LNCaP clone FGC (cell line): ENCODE measurements around the gene CFDP1.
A peak's percentile ranks its signal among the peaks of the same experiment; 100 is the strongest.

Experiments
- DNase-seq: peaks from one replicate; pipeline ENCODE4 v3.0.0-alpha.2; 2011; ENCODE audit warnings: low read depth
- H3K4me3 ChIP-seq: 2 replicates; pipeline ENCODE4 v1.5.1; 2011; ENCODE audit warnings: mild to moderate bottlenecking, low read depth, low read length, control low read depth
- TF ChIP-seq, protein P1 (sequence below): IDR thresholded peaks from 2 replicates; pipeline ENCODE4 v1.5.1; 2012; ENCODE audit warnings: mild to moderate bottlenecking; ENCODE audit not compliant: control insufficient read depth, insufficient read depth; ENCODE audit errors: extremely low read depth

Gene CFDP1

DNA sequence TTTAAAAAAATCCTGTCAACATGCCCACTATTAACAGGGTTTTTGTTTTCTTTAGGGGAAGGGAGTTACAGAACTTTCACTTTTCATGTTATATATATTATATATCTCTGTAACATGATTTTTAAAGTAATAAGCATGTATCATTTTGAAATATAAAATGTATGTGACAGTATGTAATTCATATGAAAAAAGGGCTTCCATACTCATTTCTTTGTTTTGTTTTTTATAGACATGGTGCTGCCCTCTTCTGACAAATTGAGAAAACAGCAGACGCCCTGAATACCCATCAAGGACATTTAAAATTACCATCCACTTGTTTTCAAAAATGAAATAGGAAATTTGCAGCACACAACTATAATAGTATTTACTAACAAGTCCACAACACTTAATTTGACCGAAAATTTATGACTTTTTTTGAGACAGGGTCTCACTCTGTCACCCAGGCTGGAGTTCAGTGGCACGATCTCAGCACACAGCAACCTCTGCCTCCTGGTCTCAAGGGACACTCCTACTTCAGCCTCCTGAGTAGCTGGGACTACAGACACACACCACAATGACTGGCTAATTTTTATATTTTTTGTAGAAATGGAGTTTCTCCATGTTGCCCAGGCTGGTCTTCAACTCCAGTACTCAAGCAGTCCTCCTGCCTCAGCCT is 30.4 kb downstream of the CFDP1 start:
- no peak overlapping the region for H3K4me3 ChIP-seq
- TF ChIP-seq, protein P1, sequence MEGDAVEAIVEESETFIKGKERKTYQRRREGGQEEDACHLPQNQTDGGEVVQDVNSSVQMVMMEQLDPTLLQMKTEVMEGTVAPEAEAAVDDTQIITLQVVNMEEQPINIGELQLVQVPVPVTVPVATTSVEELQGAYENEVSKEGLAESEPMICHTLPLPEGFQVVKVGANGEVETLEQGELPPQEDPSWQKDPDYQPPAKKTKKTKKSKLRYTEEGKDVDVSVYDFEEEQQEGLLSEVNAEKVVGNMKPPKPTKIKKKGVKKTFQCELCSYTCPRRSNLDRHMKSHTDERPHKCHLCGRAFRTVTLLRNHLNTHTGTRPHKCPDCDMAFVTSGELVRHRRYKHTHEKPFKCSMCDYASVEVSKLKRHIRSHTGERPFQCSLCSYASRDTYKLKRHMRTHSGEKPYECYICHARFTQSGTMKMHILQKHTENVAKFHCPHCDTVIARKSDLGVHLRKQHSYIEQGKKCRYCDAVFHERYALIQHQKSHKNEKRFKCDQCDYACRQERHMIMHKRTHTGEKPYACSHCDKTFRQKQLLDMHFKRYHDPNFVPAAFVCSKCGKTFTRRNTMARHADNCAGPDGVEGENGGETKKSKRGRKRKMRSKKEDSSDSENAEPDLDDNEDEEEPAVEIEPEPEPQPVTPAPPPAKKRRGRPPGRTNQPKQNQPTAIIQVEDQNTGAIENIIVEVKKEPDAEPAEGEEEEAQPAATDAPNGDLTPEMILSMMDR, result peak; percentile 50
- DNase-seq, result no peak

DNA sequence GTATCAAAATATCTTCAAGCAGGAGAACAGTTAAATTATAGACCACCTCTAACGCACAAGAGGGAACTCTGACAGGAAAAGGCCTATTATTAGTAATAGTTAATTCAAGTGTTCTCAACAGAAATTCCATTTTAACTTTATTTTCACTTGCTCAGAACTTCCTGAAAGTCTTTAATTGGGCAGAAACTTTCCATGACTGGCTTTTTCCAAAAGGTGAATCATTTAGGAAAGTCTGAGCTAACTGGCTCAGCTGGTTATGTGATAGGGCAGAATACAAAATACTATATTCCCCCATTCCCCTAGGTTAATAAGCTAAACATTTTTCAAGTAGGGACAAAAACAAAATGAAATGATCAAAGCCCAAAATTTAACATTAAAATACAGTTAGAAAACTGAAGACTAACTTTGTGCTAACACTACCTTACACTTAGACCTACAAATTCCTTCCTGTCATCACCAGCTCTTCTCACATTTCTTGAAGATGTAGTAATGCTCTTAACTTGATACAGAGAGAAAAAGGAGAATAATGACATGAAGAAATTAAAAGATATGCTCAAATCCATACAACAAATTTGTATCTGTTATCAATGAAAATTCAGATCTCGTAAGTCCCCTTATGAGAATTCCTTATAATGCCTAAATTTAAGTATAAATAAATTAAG is 31.0 kb downstream of the CFDP1 start:
- TF ChIP-seq, protein P1, result no peak
- DNase-seq, result no peak
- H3K4me3 ChIP-seq, result no peak overlapping the region

DNA sequence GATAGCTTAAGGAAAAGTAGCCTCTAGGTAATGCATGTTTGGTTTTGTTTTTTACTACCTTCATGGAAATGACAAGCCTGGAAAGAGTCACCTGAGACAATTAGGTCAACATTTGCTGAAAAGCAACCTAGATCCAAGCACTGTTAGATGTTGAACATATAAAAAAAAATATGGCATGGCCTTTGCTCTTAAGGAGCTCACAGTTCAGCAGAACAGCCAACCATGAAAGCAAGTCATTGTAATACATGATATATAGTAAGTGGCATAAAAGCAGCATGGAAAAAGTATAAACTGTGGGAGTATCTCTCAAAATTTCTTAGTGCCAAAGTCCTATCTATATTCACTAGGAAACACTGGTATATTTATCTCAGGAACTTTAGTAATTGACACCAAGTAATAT is 31.6 kb downstream of the CFDP1 start:
- TF ChIP-seq, protein P1, result no peak
- H3K4me3 ChIP-seq, result no peak overlapping the region
- DNase-seq, result no peak

- no peak overlapping the region for H3K4me3 ChIP-seq
- TF ChIP-seq, protein P1, result no peak
- no peak for DNase-seq
These were observed 35.0 kb downstream of the CFDP1 start for GRCh38 chr16:75398333-75398732.

DNA sequence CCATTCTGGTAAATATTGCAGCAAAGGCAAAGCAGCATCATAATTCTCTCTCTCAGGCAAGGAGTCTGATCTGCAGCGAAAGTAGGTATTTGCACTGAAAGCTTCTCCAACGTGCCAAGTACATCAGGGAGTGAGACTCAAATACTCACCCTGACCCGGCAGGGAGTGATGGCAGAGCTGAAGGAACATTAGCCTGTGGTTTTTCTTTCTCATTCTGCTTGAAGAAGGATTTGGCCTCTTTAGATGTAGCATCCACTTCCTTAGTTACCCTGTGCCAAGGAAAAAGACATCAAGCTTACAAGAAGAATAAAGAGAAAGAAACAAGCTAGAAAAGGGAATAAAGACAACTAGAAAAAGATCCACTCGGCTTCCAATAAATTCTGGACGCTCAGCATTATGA is 38.4 kb downstream of the CFDP1 start:
- TF ChIP-seq, protein P1, result no peak
- H3K4me3 ChIP-seq, result no peak overlapping the region
- DNase-seq, result no peak

GRCh38 chr16:75392906-75393305 is 40.4 kb downstream of the CFDP1 start:
- no peak for DNase-seq
- H3K4me3 ChIP-seq, result no peak overlapping the region
- TF ChIP-seq, protein P1, result no peak
